ENCODE measurements around the gene DPPA4. TPM values are rescaled to one million over a fixed set of nuclear protein-coding genes. Genes with fewer than 3 reads are reported as not detected.

Gene DPPA4
- total and polyA plus RNA-seq, 5 donors = 0.67 TPM; not detected in 4

DNA sequence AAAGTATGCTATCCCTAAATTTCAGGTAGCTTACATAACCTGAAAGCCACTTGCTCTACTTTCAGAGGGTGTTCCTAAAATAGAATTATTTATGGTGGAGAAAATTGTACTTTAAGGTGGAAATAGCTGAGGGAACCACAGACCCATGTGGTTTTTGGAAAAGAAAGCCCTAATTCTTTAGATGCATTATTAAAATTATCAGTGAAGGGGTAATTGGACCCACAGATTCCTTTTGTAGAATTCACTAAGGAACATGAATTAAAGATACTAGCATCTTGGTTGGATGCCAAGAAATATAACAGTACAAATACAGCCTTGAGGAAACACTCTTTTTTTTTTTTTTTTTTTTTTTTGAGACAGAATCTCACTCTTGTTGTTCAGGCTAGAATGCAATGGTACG is 58.8 kb downstream of the DPPA4 start:
- ATAC-seq = no peak
- Histone ChIP-seq H3K9me3 (ENCODE audit: control insufficient read depth, low read length) (no peaks in the 10 kb centered on the region), H3K27ac (ENCODE audit: low read length) (no peak overlapping the region), H3K4me3 (ENCODE audit: low read length) (no peak overlapping the region), H3K4me1 (ENCODE audit: control insufficient read depth, insufficient read depth, low read length) (no peaks in the 10 kb centered on the region), H3K27me3 (ENCODE audit: control insufficient read depth, insufficient read depth) (no peaks in the 10 kb centered on the region)
- 63% methylated on average over 1 of the region's 1 CpG for WGBS
- DNase-seq = no peak
- intact Hi-C loops (cut with DNase I) = no loop called here

DNA sequence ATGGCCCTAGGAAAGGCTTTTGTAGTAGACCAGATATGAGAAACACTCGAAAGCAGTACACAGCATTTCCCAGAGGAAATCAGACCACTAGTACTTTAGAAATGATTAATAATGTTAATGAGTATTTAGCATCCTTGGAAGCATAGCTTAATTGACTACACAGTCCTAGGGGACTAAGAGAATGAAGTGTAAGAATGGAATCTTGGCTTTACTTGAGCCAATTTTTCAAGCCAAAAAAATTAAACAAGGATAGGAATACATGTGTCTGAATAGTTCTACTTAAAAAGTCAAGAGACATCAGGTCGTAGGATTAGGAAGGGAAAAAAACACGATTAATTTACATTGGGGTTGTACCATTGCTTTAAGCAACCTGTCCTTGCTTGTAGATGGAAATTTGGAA is 59.2 kb downstream of the DPPA4 start:
- WGBS = 36% methylated on average over 3 of the region's 3 CpGs
- intact Hi-C loops (cut with DNase I) = no loop called here
- no peak for ATAC-seq

More for the DNA sequence above, 59.2 kb downstream of the DPPA4 start:
- Histone ChIP-seq H3K4me1 (ENCODE audit: control insufficient read depth, insufficient read depth, low read length) (no peaks in the 10 kb centered on the region), H3K27ac (ENCODE audit: low read length) (no peak overlapping the region), H3K9me3 (ENCODE audit: control insufficient read depth, low read length) (no peaks in the 10 kb centered on the region), H3K4me3 (ENCODE audit: low read length) (no peak overlapping the region), H3K27me3 (ENCODE audit: control insufficient read depth, insufficient read depth) (no peaks in the 10 kb centered on the region)
- DNase-seq = no peak

Other genes starting within 250 kb of the DPPA4 start
- not detected for gene MORC1, start 219.4 kb downstream of the DPPA4 start, total RNA-seq
- gene MORC1, start 219.4 kb downstream of the DPPA4 start, polyA plus RNA-seq = not detected
- not detected for gene C3orf85, start 200.8 kb downstream of the DPPA4 start, total RNA-seq
- gene C3orf85, start 200.8 kb downstream of the DPPA4 start, polyA plus RNA-seq = not detected
- gene DPPA2, start 21.0 kb downstream of the DPPA4 start, total RNA-seq = not detected
- gene DPPA2, start 21.0 kb downstream of the DPPA4 start, polyA plus RNA-seq = not detected

All from right cardiac atrium (tissue), 5 donors.